Left lung (tissue), 10 donors: ENCODE results near the gene ASIC4. TPM values are rescaled to one million over a fixed set of nuclear protein-coding genes. Genes with fewer than 3 reads are reported as not detected.

ENCODE experiments used
- ATAC-seq: fragments of 200-7000 bp; cut with Tn5 transposase; one replicate; pipeline ENCODE4 v1.9.1; 2020; ENCODE audit warnings: moderate library complexity
- DNase-seq, 4 donors: peaks; one replicate each; pipeline ENCODE4 v3.0.0-alpha.2; 2013 to 2020
- H3K27ac ChIP-seq, 2 donors: fragments of 200-600 bp; sonication (generic) in 1 of 2; one replicate each; pipeline versions ENCODE4 v1.5.0 to v1.8.0; 2020 to 2021
- H3K27me3 ChIP-seq, 2 donors: fragments of 200-600 bp; sonication (generic) in 1 of 2; one replicate each; pipeline versions ENCODE4 v1.5.0 to v1.8.0; 2020 to 2021
- H3K36me3 ChIP-seq, 2 donors: fragments of 200-600 bp; sonication (generic) in 1 of 2; one replicate each; pipeline versions ENCODE4 v1.5.0 to v1.8.0; 2020 to 2021
- H3K4me1 ChIP-seq, 2 donors: fragments of 200-600 bp; one replicate each; pipeline ENCODE4 v1.8.0; 2021
- H3K4me3 ChIP-seq, 2 donors: fragments of 200-600 bp; sonication (generic) in 1 of 2; one replicate each; pipeline versions ENCODE4 v1.5.0 to v1.8.0; 2020 to 2021; ENCODE audit warnings: mild to moderate bottlenecking in 1 of 2
- H3K9me3 ChIP-seq, 2 donors: fragments of 200-600 bp; sonication (generic) in 1 of 2; one replicate each; pipeline versions ENCODE4 v1.5.0 to v1.8.0; 2020 to 2021
- intact Hi-C, 2 donors: fragments of 100-400 bp; cut with DNase I; formaldehyde crosslinking; loops; one replicate each; pipeline versions ENCODE4 v1.11.2 to v1.14.2; 2022
- polyA plus RNA-seq, 6 donors: library from polyadenylated mRNA; unstranded; fragments of 120-200 nt; gene quantifications; one replicate each; pipeline ENCODE4 v1.2.1, GENCODE V29; 2013; ENCODE audit not compliant: insufficient read length in 6 of 6
- total RNA-seq, 2 donors: library from RNA; stranded (reverse); fragmentation: NEBNext Ultra II Directional; extraction: Animal tissue kit (Norgen Biotek cat#: 25700); gene quantifications; one replicate each; pipeline ENCODE4 v1.2.1, GENCODE V29; 2021
- TF ChIP-seq, protein P1 (sequence below), 2 donors: fragments of 200-600 bp; sonication (generic) in 1 of 2; IDR thresholded peaks; one replicate each; pipeline versions ENCODE4 v1.5.0 to v1.8.0; 2021; ENCODE audit warnings: antibody characterized with exemption in 2 of 2
- donor health status: DM: no; HTN: yes; CAD: no.
- donor health status: DM: no; HTN: no; CAD: no.

Gene ASIC4
- total and polyA plus RNA-seq, 8 donors = 0.07 to 0.37 (median 0.20) TPM; not detected in 2

DNA sequence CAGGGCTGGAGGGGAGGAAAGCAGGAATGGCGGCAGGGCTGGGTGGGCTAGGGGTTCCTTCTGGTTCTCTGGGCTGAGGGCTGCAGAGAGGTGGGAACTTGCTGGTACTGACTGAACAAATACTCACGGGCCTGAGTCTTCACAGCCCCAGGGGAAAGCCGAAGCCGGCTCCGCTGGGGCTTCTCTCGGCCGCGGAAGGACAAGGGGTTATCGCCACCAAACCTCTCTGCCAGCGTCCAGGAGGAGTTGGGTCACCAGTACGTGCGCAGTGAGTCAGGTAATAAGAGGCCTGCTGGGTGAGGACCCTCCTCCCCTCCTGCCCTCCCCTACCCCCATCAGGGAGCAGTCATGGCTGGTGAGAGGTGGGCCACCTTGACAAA is 29.1 kb upstream of the ASIC4 start:
- Histone ChIP-seq H3K9me3 (no peaks in the 10 kb centered on the region), H3K36me3 (no peaks in the 10 kb centered on the region), H3K4me1 (peaks cover 0 to 16% of the 10 kb centered on the region in 2 donors), H3K4me3 (no peak overlapping the region), H3K27me3 (peaks cover 33 to 95% of the 10 kb centered on the region in 2 donors), H3K27ac (no peak overlapping the region)
- ATAC-seq = no peak
- intact Hi-C loops = no loop called here
- DNase-seq = peak in 1 of 4 donors; percentile 53
- TF ChIP-seq, protein P1, sequence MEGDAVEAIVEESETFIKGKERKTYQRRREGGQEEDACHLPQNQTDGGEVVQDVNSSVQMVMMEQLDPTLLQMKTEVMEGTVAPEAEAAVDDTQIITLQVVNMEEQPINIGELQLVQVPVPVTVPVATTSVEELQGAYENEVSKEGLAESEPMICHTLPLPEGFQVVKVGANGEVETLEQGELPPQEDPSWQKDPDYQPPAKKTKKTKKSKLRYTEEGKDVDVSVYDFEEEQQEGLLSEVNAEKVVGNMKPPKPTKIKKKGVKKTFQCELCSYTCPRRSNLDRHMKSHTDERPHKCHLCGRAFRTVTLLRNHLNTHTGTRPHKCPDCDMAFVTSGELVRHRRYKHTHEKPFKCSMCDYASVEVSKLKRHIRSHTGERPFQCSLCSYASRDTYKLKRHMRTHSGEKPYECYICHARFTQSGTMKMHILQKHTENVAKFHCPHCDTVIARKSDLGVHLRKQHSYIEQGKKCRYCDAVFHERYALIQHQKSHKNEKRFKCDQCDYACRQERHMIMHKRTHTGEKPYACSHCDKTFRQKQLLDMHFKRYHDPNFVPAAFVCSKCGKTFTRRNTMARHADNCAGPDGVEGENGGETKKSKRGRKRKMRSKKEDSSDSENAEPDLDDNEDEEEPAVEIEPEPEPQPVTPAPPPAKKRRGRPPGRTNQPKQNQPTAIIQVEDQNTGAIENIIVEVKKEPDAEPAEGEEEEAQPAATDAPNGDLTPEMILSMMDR (IDR thresholded peaks at IDR 0.05) = no peak

DNA sequence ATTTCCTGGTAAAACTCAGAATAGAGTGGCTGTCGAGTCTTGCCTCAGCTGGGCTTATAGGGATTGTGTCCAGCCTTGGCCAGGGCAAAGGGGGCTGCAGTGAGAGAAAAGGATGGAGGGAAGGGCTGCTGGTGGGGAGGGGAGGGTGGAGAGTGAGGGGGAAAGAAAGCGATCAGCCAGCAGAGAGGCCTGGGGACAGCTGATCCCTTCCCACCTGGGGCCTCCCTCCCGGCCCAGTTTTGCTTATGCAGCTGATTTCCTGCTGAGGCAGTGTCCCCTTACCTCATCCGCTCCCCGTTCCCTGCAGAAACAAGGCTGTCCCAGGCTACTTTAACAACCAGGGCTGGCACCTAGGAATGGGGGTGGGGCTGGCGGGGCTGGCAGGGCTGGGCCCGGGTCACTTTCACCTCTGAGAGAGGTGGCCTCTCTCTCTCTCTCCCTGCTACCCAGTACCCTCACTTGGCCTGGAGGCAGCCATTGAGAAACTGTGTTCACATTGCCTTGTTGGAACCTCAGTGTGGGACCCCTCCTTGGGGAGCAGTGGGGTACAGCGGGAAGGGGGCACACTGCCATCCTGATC is 27.8 kb upstream of the ASIC4 start:
- H3K4me3 ChIP-seq = no peak overlapping the region
- no peak overlapping the region for H3K27ac ChIP-seq
- ATAC-seq = no peak
- H3K36me3 ChIP-seq = no peaks in the 10 kb centered on the region
- TF ChIP-seq, protein P1 (IDR thresholded peaks at IDR 0.05) = no peak
- intact Hi-C loops = no loop called here
- peaks cover 0 to 16% of the 10 kb centered on the region in 2 donors for H3K4me1 ChIP-seq
- H3K9me3 ChIP-seq = no peaks in the 10 kb centered on the region
- peaks cover 33 to 97% of the 10 kb centered on the region in 2 donors for H3K27me3 ChIP-seq
- DNase-seq = peak in 1 of 4 donors; percentile 35

DNA sequence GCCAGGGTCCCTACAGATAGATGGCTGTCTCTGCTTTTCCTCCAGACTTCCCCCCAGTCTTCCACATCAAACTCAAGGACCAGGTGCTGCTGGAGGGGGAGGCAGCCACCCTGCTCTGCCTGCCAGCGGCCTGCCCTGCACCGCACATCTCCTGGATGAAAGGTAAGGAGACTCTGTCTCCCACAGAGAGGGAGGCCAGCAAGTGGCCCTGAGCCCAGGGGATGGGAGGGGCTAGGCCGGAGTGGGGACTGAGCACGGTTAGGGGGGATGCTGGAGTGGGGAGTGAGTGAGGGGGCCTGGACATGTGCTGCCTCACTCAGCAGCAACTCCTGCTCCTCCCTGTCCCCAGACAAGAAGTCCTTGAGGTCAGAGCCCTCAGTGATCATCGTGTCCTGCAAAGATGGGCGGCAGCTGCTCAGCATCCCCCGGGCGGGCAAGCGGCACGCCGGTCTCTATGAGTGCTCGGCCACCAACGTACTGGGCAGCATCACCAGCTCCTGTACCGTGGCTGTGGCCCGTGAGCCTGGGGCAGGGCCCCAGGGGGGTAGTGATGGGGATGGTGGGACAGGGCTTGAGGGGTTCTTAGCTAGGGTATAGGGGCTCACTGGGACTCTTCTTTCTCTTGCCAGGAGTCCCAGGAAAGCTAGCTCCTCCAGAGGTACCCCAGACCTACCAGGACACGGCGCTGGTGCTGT is 26.0 kb upstream of the ASIC4 start:
- no peaks in the 10 kb centered on the region for H3K9me3 ChIP-seq
- peak in 1 of 4 donors; percentile 60 for DNase-seq
- H3K27me3 ChIP-seq = peaks cover 27 to 98% of the 10 kb centered on the region in 2 donors
- peaks cover 0 to 16% of the 10 kb centered on the region in 2 donors for H3K4me1 ChIP-seq
- TF ChIP-seq, protein P1 (IDR thresholded peaks at IDR 0.05) = no peak
- H3K36me3 ChIP-seq = no peaks in the 10 kb centered on the region
- H3K27ac ChIP-seq = no peak overlapping the region
- no peak for ATAC-seq
- no peak overlapping the region for H3K4me3 ChIP-seq
- intact Hi-C loops = no loop called here

DNA sequence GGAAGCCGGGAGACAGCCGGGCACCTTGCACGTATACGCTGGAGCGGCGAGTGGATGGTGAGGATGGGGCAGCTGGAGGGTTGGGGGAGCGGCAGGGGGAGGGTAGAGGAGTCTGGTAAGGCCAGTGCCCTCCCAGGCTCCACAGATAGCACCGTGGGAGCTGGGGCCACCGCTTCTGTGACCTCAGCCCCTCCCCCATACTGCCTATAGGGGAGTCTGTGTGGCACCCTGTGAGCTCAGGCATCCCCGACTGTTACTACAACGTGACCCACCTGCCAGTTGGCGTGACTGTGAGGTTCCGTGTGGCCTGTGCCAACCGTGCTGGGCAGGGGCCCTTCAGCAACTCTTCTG is 25.5 kb upstream of the ASIC4 start:
- Histone ChIP-seq H3K27ac (no peak overlapping the region), H3K27me3 (peaks cover 22 to 98% of the 10 kb centered on the region in 2 donors), H3K9me3 (no peaks in the 10 kb centered on the region), H3K4me1 (peaks cover 0 to 13% of the 10 kb centered on the region in 2 donors), H3K4me3 (no peak overlapping the region), H3K36me3 (no peaks in the 10 kb centered on the region)
- TF ChIP-seq, protein P1 (IDR thresholded peaks at IDR 0.05) = no peak
- ATAC-seq = no peak
- DNase-seq = peak in 1 of 4 donors; percentile 53
- intact Hi-C loops = no loop called here

DNA sequence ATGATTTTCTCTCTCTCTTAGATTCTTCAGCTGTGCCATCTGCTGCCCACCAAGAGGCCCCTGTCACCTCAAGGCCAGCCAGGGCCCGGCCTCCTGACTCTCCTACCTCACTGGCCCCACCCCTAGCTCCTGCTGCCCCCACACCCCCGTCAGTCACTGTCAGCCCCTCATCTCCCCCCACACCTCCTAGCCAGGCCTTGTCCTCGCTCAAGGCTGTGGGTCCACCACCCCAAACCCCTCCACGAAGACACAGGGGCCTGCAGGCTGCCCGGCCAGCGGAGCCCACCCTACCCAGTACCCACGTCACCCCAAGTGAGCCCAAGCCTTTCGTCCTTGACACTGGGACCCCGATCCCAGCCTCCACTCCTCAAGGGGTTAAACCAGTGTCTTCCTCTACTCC is 25.0 kb upstream of the ASIC4 start:
- H3K27ac ChIP-seq = no peak overlapping the region

More for the DNA sequence above, 25.0 kb upstream of the ASIC4 start:
- no peaks in the 10 kb centered on the region for H3K9me3 ChIP-seq
- peaks cover 17 to 98% of the 10 kb centered on the region in 2 donors for H3K27me3 ChIP-seq
- peak in 1 of 4 donors; percentile 45 for DNase-seq
- no peak overlapping the region for H3K4me3 ChIP-seq
- ATAC-seq = no peak
- intact Hi-C loops = no loop called here
- peaks cover 0 to 8% of the 10 kb centered on the region in 2 donors for H3K4me1 ChIP-seq
- H3K36me3 ChIP-seq = no peaks in the 10 kb centered on the region
- TF ChIP-seq, protein P1 (IDR thresholded peaks at IDR 0.05) = no peak
